C4-2B (cell line): Measurements from ENCODE around the gene HOXD12.
A peak's percentile ranks its signal among the peaks of the same experiment; 100 is the strongest.

Experiments
- H3K27ac ChIP-seq: fragments of 450-650 bp; 2 replicates; pipeline ENCODE4 v1.5.1; 2017
- CTCF ChIP-seq: fragments of 450-650 bp; conservative IDR thresholded peaks from 2 replicates; pipeline ENCODE4 v1.5.1; 2017; ENCODE audit warnings: mild to moderate bottlenecking
- ZFX ChIP-seq: fragments of 450-650 bp; IDR thresholded peaks from 2 replicates; pipeline ENCODE4 v1.6.1; 2017

HOXD12 gene

DNA sequence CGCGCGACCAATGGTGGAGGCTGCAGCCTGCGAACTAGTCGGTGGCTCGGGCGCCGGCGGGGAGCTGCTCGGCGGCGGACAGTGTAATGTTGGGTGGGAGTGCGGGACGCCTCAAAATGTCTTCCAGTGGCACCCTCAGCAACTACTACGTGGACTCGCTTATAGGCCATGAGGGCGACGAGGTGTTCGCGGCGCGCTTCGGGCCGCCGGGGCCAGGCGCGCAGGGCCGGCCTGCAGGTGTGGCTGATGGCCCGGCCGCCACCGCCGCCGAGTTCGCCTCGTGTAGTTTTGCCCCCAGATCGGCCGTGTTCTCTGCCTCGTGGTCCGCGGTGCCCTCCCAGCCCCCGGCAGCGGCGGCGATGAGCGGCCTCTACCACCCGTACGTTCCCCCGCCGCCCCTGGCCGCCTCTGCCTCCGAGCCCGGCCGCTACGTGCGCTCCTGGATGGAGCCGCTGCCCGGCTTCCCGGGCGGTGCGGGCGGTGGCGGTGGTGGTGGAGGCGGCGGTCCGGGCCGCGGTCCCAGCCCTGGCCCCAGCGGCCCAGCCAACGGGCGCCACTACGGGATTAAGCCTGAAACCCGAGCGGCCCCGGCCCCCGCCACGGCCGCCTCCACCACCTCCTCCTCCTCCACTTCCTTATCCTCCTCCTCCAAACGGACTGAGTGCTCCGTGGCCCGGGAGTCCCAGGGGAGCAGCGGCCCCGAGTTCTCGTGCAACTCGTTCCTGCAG lies 23.3 kb downstream of the HOXD12 start, which contains the start of gene HOXD9:
Gene HOXD9 (plus strand): TSS at position 37 of the 728 bp plus-strand sequence. CDS start 50 bp downstream, at position 87.
- no peak for TF ChIP-seq CTCF
- TF ChIP-seq ZFX: no peak
- no peak within 1 kb of the TSS for H3K27ac ChIP-seq

- H3K27ac ChIP-seq: no peak overlapping the region
- TF ChIP-seq ZFX: no peak
- no peak for TF ChIP-seq CTCF
Measured at GRCh38 chr2:176123411-176124109, 24.0 kb downstream of the HOXD12 start.

- TF ChIP-seq ZFX (no peak), CTCF (no peak)
- H3K27ac ChIP-seq: no peak overlapping the region
Measured at GRCh38 chr2:176124110-176124946, 24.7 kb downstream of the HOXD12 start.

DNA sequence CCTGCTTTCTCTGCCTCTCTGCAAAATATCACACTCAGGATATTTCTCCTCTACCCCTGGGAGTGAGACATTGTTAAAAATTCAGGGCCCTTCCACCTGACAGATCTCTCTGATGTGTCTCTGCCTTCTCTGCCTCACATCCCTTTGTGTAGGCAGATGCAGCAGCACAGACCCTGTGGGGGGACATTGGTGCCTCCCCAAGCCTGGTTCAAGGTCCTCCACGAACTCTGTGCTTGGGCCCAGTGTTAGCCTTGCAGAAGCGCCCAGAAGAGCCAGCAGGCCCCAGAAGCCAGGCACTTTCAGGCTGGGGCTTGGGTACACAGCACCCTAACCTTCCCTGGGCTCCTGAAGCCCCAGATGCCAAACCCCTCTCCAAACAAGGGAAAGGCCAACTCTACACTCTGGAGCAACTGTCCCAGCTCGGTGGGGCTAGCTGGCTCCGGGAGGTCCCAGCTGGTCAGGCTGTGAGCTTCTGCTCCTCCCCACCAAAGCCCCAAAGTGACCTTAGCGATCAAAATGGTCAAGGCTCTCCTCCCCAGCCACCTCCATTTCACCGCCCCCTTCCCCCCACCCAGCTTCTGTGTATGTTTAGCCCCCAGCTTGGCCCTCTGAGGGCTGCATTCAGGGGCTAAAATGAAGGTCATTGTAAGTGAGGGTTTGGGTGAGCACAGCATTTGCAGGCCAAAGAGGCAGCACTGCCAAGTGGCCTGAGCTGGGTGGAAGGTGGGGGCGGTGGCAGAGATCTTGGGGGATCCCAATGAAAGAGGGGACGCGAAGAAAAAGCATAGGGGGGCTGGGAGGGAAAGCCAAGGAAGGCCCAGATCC lies 25.6 kb downstream of the HOXD12 start:
- no peak for TF ChIP-seq ZFX
- no peak for TF ChIP-seq CTCF
- H3K27ac ChIP-seq: no peak overlapping the region

DNA sequence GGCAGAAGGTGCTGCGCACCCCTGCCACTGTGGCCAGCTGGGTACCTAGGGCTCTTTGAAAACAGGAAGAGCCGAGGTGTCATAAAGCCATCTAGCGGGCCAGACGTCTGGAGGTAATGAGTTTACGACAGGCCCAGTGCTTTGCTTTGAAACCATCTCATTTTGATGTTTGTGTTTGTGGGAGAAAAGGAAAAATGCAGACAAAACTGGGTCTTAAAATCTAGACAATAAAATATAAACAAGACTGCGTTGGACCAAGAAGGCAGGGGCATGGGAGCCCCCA lies 26.1 kb downstream of the HOXD12 start:
- H3K27ac ChIP-seq: no peak overlapping the region
- TF ChIP-seq ZFX (no peak), CTCF (no peak)

GRCh38 chr2:176126929-176127773 lies 27.6 kb downstream of the HOXD12 start:
- H3K27ac ChIP-seq: no peak overlapping the region
- peak; percentile 87 for TF ChIP-seq CTCF
- no peak for TF ChIP-seq ZFX
